ENCODE results near the gene ATP5PF. TPM values are rescaled to one million over a fixed set of nuclear protein-coding genes. Genes with fewer than 3 reads are reported as not detected.
A peak's percentile ranks its signal among the peaks of the same experiment; 100 is the strongest.
"Not testable (repeated sequence)": the region's sequence is repeated elsewhere in the genome, so short reads cannot be mapped to it uniquely, and the experiment has no call there.

ATP5PF gene
- 57.9 TPM for total RNA-seq

GRCh38 chr21:25734904-25735645 is at the start of gene ATP5PF, which contains the start of gene GABPA:
ATP5PF (minus strand) TSS chr21:25734904; CDS start chr21:25729794, 5,110 bp downstream.
GABPA (plus strand) TSS chr21:25734972; CDS start chr21:25741599, 6,627 bp downstream.
- no peak for FAIRE-seq

GRCh38 chr21:25778126-25778875 is 43.6 kb upstream of the ATP5PF start:
- FAIRE-seq; DNase-seq (ENCODE audit: low spot score in 2 of 2): not testable (repeated sequence)

More at GRCh38 chr21:25734904-25735645, at the start of gene ATP5PF, which contains the start of gene GABPA:
- DNase-seq (ENCODE audit: low spot score in 2 of 2), result peak; percentile 83 to 86

- DNase-seq (ENCODE audit: low spot score in 2 of 2), result no peak
- FAIRE-seq, result no peak
Observed at GRCh38 chr21:25776440-25776839, 41.7 kb upstream of the ATP5PF start.

- no peak for FAIRE-seq
Observed at GRCh38 chr21:25772686-25773085, 38.0 kb upstream of the ATP5PF start.

GRCh38 chr21:25767921-25768320 is 33.2 kb upstream of the ATP5PF start:
- DNase-seq (ENCODE audit: low spot score in 2 of 2) (no peak), FAIRE-seq (no peak)

More at GRCh38 chr21:25772686-25773085, 38.0 kb upstream of the ATP5PF start:
- DNase-seq (ENCODE audit: low spot score in 2 of 2), result no peak

GRCh38 chr21:25764065-25764464 is 29.4 kb upstream of the ATP5PF start:
- FAIRE-seq (no peak), DNase-seq (ENCODE audit: low spot score in 2 of 2) (no peak)

GRCh38 chr21:25760677-25761076 is 26.0 kb upstream of the ATP5PF start:
- DNase-seq (ENCODE audit: low spot score in 2 of 2), result no peak
- no peak for FAIRE-seq

- DNase-seq (ENCODE audit: low spot score in 2 of 2), result no peak
- FAIRE-seq, result no peak
Observed at GRCh38 chr21:25760061-25760460, 25.4 kb upstream of the ATP5PF start.

- no peak for FAIRE-seq
- DNase-seq (ENCODE audit: low spot score in 2 of 2), result no peak
Observed at GRCh38 chr21:25759573-25759972, 24.9 kb upstream of the ATP5PF start.

- FAIRE-seq, result no peak
- no peak for DNase-seq (ENCODE audit: low spot score in 2 of 2)
Observed at GRCh38 chr21:25757531-25757930, 22.8 kb upstream of the ATP5PF start.

GRCh38 chr21:25756190-25756932 is 21.7 kb upstream of the ATP5PF start:
- FAIRE-seq (no peak), DNase-seq (ENCODE audit: low spot score in 2 of 2) (no peak)

- DNase-seq (ENCODE audit: low spot score in 2 of 2) (no peak), FAIRE-seq (no peak)
Observed at GRCh38 chr21:25752416-25752815, 17.7 kb upstream of the ATP5PF start.

- no peak for DNase-seq (ENCODE audit: low spot score in 2 of 2)
- no peak for FAIRE-seq
Observed at GRCh38 chr21:25750085-25750484, 15.4 kb upstream of the ATP5PF start.

- no peak for FAIRE-seq
Observed at GRCh38 chr21:25744854-25745253, 10.2 kb upstream of the ATP5PF start.

GRCh38 chr21:25742900-25743299 is 8.2 kb upstream of the ATP5PF start:
- DNase-seq (ENCODE audit: low spot score in 2 of 2) (no peak), FAIRE-seq (no peak)

More at GRCh38 chr21:25744854-25745253, 10.2 kb upstream of the ATP5PF start:
- DNase-seq (ENCODE audit: low spot score in 2 of 2), result no peak

GRCh38 chr21:25737421-25737820 is 2.7 kb upstream of the ATP5PF start:
- no peak for FAIRE-seq
- DNase-seq (ENCODE audit: low spot score in 2 of 2), result no peak

- DNase-seq (ENCODE audit: low spot score in 2 of 2) (peak; percentile 73 to 80), FAIRE-seq (no peak)
Observed at GRCh38 chr21:25735646-25736597, 1.2 kb upstream of the ATP5PF start.

- FAIRE-seq (no peak), DNase-seq (ENCODE audit: low spot score in 2 of 2) (no peak)
Observed at GRCh38 chr21:25734654-25734903, 125 bp downstream of the ATP5PF start.

GRCh38 chr21:25733859-25734653 is 648 bp downstream of the ATP5PF start:
- no peak for DNase-seq (ENCODE audit: low spot score in 2 of 2)
- FAIRE-seq, result no peak

All from frontal cortex (tissue), 4 donors.